PC-9 (cell line): ENCODE results near the gene CEP162.

Experiments used
- EZH2 ChIP-seq: fragments of 200-600 bp; sonication (generic); IDR thresholded peaks from 2 replicates; pipeline ENCODE4 v1.8.0; 2017; ENCODE audit warnings: antibody characterized with exemption, low read depth
- TF ChIP-seq, protein P1 (sequence below): fragments of 200-600 bp; sonication (generic); conservative IDR thresholded peaks from 2 replicates; pipeline ENCODE4 v1.6.1; 2017; ENCODE audit warnings: mixed run types, antibody characterized with exemption, mild to moderate bottlenecking, moderate library complexity

GRCh38 chr6:84255641-84256040, 28.2 kb upstream of the CEP162 start:
- TF ChIP-seq, protein P1, sequence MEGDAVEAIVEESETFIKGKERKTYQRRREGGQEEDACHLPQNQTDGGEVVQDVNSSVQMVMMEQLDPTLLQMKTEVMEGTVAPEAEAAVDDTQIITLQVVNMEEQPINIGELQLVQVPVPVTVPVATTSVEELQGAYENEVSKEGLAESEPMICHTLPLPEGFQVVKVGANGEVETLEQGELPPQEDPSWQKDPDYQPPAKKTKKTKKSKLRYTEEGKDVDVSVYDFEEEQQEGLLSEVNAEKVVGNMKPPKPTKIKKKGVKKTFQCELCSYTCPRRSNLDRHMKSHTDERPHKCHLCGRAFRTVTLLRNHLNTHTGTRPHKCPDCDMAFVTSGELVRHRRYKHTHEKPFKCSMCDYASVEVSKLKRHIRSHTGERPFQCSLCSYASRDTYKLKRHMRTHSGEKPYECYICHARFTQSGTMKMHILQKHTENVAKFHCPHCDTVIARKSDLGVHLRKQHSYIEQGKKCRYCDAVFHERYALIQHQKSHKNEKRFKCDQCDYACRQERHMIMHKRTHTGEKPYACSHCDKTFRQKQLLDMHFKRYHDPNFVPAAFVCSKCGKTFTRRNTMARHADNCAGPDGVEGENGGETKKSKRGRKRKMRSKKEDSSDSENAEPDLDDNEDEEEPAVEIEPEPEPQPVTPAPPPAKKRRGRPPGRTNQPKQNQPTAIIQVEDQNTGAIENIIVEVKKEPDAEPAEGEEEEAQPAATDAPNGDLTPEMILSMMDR, result no peak
- TF ChIP-seq EZH2, result no peak
